ENCODE results near the gene IMPA2. TPM values are rescaled to one million over a fixed set of nuclear protein-coding genes. Genes with fewer than 3 reads are reported as not detected.

Gene IMPA2
- polyA plus RNA-seq, 1 donor (not counting 4 experiments of a cell fraction or from before 2014, with no cell fraction given): 17.6 TPM

DNA sequence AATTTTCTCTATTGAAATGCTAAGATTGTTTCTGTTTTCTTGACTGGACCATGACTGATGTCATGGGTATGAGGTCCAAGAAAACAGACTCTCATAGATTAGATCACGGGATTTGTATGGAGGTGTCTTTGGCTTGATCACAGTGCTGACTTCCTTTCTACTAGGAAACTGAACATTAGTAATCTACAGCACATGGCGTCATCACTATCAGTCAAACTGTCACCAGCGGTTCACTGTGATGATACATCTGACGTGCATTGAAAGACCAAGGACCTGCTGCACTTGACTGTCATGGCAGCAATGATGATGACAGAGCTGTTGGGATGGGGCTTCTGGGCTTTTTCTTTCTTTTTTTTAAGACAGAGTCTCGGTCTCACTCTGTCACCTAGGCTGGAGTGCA, 28.2 kb upstream of the IMPA2 start:
- H3K4me2 ChIP-seq (ENCODE audit: control insufficient read depth, extremely low read depth, insufficient read depth, low read depth, low read length): no peak overlapping the region
- peaks cover 20% of the 10 kb centered on the region for H3K4me1 ChIP-seq (ENCODE audit: control insufficient read depth, extremely low read depth, insufficient read depth, low read length)
- H3K9ac ChIP-seq (ENCODE audit: control insufficient read depth, extremely low read depth, insufficient read depth, low read length): no peak overlapping the region
- no peak overlapping the region for H2AFZ ChIP-seq (ENCODE audit: control insufficient read depth, low read length)
- no peak overlapping the region for H3K4me3 ChIP-seq (ENCODE audit: control insufficient read depth in 2 of 3, extremely low read depth in 1 of 3, insufficient read depth in 2 of 3, low read depth in 1 of 3, low read length in 3 of 3)
- dilution Hi-C loops (cut with MboI; ENCODE audit: extremely low pct_ligation_motif_present, low sequenced_read_pairs): no loop called here
- TF ChIP-seq EZH2 (IDR thresholded peaks at IDR 0.05; ENCODE audit: low read length): no peak
- TF ChIP-seq, protein P1, sequence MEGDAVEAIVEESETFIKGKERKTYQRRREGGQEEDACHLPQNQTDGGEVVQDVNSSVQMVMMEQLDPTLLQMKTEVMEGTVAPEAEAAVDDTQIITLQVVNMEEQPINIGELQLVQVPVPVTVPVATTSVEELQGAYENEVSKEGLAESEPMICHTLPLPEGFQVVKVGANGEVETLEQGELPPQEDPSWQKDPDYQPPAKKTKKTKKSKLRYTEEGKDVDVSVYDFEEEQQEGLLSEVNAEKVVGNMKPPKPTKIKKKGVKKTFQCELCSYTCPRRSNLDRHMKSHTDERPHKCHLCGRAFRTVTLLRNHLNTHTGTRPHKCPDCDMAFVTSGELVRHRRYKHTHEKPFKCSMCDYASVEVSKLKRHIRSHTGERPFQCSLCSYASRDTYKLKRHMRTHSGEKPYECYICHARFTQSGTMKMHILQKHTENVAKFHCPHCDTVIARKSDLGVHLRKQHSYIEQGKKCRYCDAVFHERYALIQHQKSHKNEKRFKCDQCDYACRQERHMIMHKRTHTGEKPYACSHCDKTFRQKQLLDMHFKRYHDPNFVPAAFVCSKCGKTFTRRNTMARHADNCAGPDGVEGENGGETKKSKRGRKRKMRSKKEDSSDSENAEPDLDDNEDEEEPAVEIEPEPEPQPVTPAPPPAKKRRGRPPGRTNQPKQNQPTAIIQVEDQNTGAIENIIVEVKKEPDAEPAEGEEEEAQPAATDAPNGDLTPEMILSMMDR (optimal IDR thresholded peaks at IDR 0.05 in 1 of 3, IDR thresholded peaks at IDR 0.05 in 1 of 3, conservative IDR thresholded peaks at IDR 0.05 in 1 of 3; ENCODE audit: extremely low read depth in 1 of 3, insufficient read depth in 2 of 3, low read length in 3 of 3): no peak
- FAIRE-seq: no peak
- H3K27ac ChIP-seq (ENCODE audit: control insufficient read depth, insufficient read depth, low read length): no peak overlapping the region
- H3K36me3 ChIP-seq (ENCODE audit: control insufficient read depth in 2 of 2, extremely low read depth in 1 of 2, insufficient read depth in 2 of 2, low read length in 2 of 2): no peaks in the 10 kb centered on the region
- H3K9me1 ChIP-seq (ENCODE audit: control insufficient read depth, extremely low read depth, insufficient read depth, low read length): no peaks in the 10 kb centered on the region
- no peaks in the 10 kb centered on the region for H3K79me2 ChIP-seq (ENCODE audit: control insufficient read depth, insufficient read depth, low read length)
- H4K20me1 ChIP-seq (ENCODE audit: control insufficient read depth, extremely low read depth, insufficient read depth, low read length): no peaks in the 10 kb centered on the region
- H3K9me3 ChIP-seq (ENCODE audit: control insufficient read depth, low read depth, low read length): peaks cover 3% of the 10 kb centered on the region
- no peak for DNase-seq (ENCODE audit: low read depth, low spot score)
- no peaks in the 10 kb centered on the region for H3K27me3 ChIP-seq (ENCODE audit: control insufficient read depth, extremely low read depth, insufficient read depth, low read length)

DNA sequence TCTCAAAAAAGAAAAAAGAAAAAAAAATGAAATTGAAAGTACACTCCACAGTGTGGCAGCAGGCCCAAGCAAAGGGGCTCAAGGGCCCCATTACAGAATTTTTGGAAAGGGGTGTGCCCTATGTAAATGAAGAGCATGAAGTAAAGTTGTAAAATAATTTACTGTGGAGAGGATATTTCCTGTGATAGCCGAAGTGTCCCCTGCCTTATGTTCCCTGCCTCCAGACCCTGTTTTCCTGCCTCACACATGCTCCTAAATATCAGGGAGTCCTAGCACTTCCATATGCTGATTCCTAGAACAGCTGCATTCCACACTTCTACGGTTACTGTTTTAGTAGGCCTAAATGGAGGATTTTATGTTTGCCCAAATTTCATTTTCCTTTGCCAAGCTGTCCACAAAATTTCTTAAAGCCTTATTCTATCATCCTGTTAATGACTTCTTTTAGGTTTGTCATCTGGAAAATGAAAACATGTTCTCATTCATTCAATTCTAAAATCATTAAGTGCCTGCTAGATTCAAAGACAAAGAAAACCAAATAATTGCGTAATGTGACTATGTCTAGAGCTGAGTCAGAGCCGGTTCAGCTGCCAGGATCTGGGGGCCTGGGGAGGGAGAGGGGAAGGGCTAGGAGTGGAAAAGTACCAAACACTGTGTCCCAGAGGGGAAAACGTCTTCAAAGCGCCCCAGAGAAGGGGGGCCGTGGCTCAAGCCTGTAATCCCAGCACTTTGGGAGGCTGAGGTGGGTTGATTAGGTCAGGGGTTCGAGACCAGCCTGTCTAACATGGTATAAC, 25.9 kb upstream of the IMPA2 start:
- dilution Hi-C loops (cut with MboI; ENCODE audit: extremely low pct_ligation_motif_present, low sequenced_read_pairs): no loop called here
- TF ChIP-seq EZH2 (IDR thresholded peaks at IDR 0.05; ENCODE audit: low read length): no peak
- TF ChIP-seq, protein P1 (optimal IDR thresholded peaks at IDR 0.05 in 1 of 3, IDR thresholded peaks at IDR 0.05 in 1 of 3, conservative IDR thresholded peaks at IDR 0.05 in 1 of 3; ENCODE audit: extremely low read depth in 1 of 3, insufficient read depth in 2 of 3, low read length in 3 of 3): no peak
- Histone ChIP-seq H3K4me3 (ENCODE audit: control insufficient read depth in 2 of 3, extremely low read depth in 1 of 3, insufficient read depth in 2 of 3, low read depth in 1 of 3, low read length in 3 of 3) (no peak overlapping the region), H2AFZ (ENCODE audit: control insufficient read depth, low read length) (no peak overlapping the region), H4K20me1 (ENCODE audit: control insufficient read depth, extremely low read depth, insufficient read depth, low read length) (no peaks in the 10 kb centered on the region), H3K27ac (ENCODE audit: control insufficient read depth, insufficient read depth, low read length) (peak overlapping the region; percentile 91), H3K9ac (ENCODE audit: control insufficient read depth, extremely low read depth, insufficient read depth, low read length) (peak overlapping the region; percentile 66), H3K9me1 (ENCODE audit: control insufficient read depth, extremely low read depth, insufficient read depth, low read length) (no peaks in the 10 kb centered on the region), H3K9me3 (ENCODE audit: control insufficient read depth, low read depth, low read length) (peaks cover 3% of the 10 kb centered on the region), H3K27me3 (ENCODE audit: control insufficient read depth, extremely low read depth, insufficient read depth, low read length) (no peaks in the 10 kb centered on the region), H3K36me3 (ENCODE audit: control insufficient read depth in 2 of 2, extremely low read depth in 1 of 2, insufficient read depth in 2 of 2, low read length in 2 of 2) (no peaks in the 10 kb centered on the region), H3K4me1 (ENCODE audit: control insufficient read depth, extremely low read depth, insufficient read depth, low read length) (peaks cover 16% of the 10 kb centered on the region), H3K79me2 (ENCODE audit: control insufficient read depth, insufficient read depth, low read length) (no peaks in the 10 kb centered on the region), H3K4me2 (ENCODE audit: control insufficient read depth, extremely low read depth, insufficient read depth, low read depth, low read length) (peak overlapping the region; percentile 54)
- no peak for DNase-seq (ENCODE audit: low read depth, low spot score)
- FAIRE-seq: no peak

All from keratinocyte (primary cell).